ENCODE results near the gene MYOCD. TPM values are rescaled to one million over a fixed set of nuclear protein-coding genes. Genes with fewer than 3 reads are reported as not detected.

The MYOCD gene
- total RNA-seq, 1 donor from 2014 or later, result 0.23 TPM

Other genes with a start within 250 kb of the MYOCD start
- gene ARHGAP44, start 123.6 kb downstream of the MYOCD start, total RNA-seq, result 0.86 TPM